Uterus (tissue), 2 donors: ENCODE results near the gene DCP1B.

ENCODE experiments used
- POLR2A ChIP-seq, 2 donors: fragments of 450-650 bp; IDR thresholded peaks; one replicate each; pipeline ENCODE4 v1.6.1; 2016; ENCODE audit warnings: antibody characterized with exemption in 2 of 2, mild to moderate bottlenecking in 1 of 2, moderate library complexity in 1 of 2
- TF ChIP-seq, protein P1 (sequence below), 4 experiments: fragments of 200-600 bp in 2 of 4; fragments of 450-650 bp in 2 of 4; sonication (generic) in 2 of 4; IDR thresholded peaks; one replicate each; pipeline ENCODE4 v1.5.1; 2016 to 2019; ENCODE audit warnings: antibody characterized with exemption in 4 of 4, mild to moderate bottlenecking in 2 of 4, moderate library complexity in 1 of 4

DNA sequence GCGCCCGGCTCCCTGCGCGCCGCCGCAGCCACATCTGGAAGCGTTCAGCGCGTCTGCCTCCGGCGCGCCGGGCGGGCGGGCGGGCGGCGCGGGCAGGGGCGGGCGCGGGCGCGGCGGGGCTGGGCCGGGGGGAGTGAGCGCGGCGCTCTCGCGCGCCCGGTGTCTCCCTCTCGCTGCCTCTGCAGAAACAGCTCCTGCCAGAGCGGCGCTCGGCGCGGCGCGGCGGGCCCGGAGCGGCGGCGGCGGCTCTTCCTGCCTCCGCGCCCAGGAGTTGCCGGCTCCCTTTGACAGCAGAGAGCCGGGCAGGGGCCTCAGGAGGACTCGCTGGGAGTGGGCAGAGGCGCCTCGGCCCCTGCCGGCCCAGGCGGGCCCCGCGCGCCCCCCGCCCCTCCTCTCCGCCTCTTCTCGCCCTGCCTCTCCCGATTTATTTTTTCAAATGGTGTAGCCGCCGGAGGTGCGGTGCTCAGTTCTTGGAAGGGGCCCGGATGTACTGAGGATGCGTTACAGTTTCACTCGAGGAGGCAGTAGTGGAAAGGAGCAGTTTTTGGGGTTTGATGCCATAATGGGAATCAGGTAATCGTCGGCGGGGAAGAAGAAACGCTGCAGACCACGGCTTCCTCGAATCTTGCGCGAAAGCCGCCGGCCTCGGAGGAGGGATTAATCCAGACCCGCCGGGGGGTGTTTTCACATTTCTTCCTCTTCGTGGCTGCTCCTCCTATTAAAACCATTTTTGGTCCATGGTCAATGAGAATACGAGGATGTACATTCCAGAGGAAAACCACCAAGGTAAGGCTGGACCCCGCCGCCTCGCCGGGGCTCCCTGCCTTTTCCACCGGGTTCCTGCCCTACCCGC lies 48.8 kb upstream of the DCP1B start, which contains the start of gene CACNA1C:
- TF ChIP-seq POLR2A (IDR thresholded peaks at IDR 0.05): peak in 1 of 2 donors; percentile 71
- TF ChIP-seq, protein P1, sequence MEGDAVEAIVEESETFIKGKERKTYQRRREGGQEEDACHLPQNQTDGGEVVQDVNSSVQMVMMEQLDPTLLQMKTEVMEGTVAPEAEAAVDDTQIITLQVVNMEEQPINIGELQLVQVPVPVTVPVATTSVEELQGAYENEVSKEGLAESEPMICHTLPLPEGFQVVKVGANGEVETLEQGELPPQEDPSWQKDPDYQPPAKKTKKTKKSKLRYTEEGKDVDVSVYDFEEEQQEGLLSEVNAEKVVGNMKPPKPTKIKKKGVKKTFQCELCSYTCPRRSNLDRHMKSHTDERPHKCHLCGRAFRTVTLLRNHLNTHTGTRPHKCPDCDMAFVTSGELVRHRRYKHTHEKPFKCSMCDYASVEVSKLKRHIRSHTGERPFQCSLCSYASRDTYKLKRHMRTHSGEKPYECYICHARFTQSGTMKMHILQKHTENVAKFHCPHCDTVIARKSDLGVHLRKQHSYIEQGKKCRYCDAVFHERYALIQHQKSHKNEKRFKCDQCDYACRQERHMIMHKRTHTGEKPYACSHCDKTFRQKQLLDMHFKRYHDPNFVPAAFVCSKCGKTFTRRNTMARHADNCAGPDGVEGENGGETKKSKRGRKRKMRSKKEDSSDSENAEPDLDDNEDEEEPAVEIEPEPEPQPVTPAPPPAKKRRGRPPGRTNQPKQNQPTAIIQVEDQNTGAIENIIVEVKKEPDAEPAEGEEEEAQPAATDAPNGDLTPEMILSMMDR (IDR thresholded peaks at IDR 0.05): peak in 3 of 4 experiments; percentile 67 to 81 (median 75)
